ENCODE measurements around the gene XCL2. TPM values are rescaled to one million over a fixed set of nuclear protein-coding genes. Genes with fewer than 3 reads are reported as not detected.
"Not testable (repeated sequence)": the region's sequence is repeated elsewhere in the genome, so short reads cannot be mapped to it uniquely, and the experiment has no call there.

XCL2 gene
- total RNA-seq, 1 donor from 2014 or later = 46.4 TPM

DNA sequence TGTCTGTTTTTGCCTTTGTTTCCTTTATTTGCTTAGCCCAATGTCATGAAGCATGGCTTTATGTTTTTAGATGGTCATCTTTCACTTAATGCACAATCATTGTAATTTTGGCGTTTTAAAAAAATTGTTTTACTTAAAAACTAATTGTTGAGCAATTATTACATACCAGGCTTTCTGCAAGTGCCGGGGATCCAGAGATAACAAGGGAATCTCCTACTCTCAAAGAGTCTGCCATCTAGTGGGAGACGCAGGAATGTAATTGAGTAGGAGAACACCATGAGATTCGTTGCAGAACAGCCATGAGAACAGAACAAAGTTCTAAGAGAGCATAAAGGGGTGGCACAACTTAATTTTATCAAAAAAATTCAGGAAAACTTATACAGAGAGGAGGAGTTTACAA lies 30.4 kb upstream of the XCL2 start:
- H3K9me3 Mint-ChIP-seq; H3K36me3 Mint-ChIP-seq (ENCODE audit: low read depth); H3K4me3 Mint-ChIP-seq; H3K27ac Mint-ChIP-seq: not testable (repeated sequence)
- H3K4me1 Mint-ChIP-seq = peaks cover 21% of the 10 kb centered on the region
- intact Hi-C loops (cut with micrococcal nuclease) = loop anchor here (2.0 to 10.0 kb wide), 4 partner anchors 52 to 339 kb away; no protein-coding TSS in a partner anchor
- peak; percentile 71 for DNase-seq
- peaks cover 14% of the 10 kb centered on the region for H3K27me3 Mint-ChIP-seq

DNA sequence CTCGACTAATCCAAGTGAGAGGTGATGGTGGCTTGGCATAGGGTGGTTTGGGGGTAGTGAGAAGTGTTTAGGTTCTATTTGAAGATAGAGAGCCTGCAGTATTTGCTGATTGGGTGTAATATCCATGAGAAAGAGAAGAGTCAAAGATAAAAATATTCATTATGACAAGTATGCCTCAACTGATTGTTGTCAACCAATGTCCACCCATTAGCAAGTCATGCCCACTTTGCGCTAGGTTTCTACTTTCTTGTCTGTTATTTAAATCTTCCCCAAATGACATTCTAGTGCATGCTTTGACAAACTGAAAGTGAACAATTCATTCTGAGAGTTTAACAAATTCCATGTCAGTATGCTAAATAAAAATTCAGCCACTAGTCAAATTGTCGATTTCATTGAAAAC lies 28.8 kb upstream of the XCL2 start:
- peaks cover 21% of the 10 kb centered on the region for H3K4me1 Mint-ChIP-seq
- H3K36me3 Mint-ChIP-seq (ENCODE audit: low read depth) = no peaks in the 10 kb centered on the region
- no peak overlapping the region for H3K4me3 Mint-ChIP-seq
- no peaks in the 10 kb centered on the region for H3K9me3 Mint-ChIP-seq
- peaks cover 21% of the 10 kb centered on the region for H3K27me3 Mint-ChIP-seq
- intact Hi-C loops (cut with micrococcal nuclease) = loop anchor here (1.0 to 10.0 kb wide), 4 partner anchors 50 to 338 kb away; no protein-coding TSS in a partner anchor
- H3K27ac Mint-ChIP-seq = no peak overlapping the region
- no peak for DNase-seq

DNA sequence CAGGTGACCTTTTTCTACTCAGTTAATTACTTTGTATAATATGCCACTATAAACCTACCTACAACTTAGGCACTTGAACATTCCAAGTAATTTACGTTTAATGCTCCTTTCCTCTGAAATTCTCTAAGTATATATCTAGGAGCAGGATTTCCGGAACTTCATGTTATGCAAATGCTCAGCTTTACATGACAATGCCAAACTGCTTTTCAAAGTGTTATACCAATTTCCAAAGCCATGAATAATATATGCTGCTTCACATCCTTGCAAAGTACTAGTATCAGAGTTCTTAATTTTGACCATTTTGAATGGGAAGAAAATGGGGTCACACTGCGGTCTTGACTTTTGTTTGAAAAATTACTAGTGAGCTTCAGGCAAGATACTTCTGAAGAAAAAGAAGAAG lies 26.9 kb upstream of the XCL2 start:
- H3K9me3 Mint-ChIP-seq = no peaks in the 10 kb centered on the region
- DNase-seq = no peak
- peaks cover 14% of the 10 kb centered on the region for H3K4me1 Mint-ChIP-seq
- intact Hi-C loops (cut with micrococcal nuclease) = loop anchor here (5.0 to 10.0 kb wide), 3 partner anchors 48 to 336 kb away; no protein-coding TSS in a partner anchor
- H3K27ac Mint-ChIP-seq = no peak overlapping the region
- peaks cover 20% of the 10 kb centered on the region for H3K27me3 Mint-ChIP-seq
- no peaks in the 10 kb centered on the region for H3K36me3 Mint-ChIP-seq (ENCODE audit: low read depth)
- H3K4me3 Mint-ChIP-seq = no peak overlapping the region

DNA sequence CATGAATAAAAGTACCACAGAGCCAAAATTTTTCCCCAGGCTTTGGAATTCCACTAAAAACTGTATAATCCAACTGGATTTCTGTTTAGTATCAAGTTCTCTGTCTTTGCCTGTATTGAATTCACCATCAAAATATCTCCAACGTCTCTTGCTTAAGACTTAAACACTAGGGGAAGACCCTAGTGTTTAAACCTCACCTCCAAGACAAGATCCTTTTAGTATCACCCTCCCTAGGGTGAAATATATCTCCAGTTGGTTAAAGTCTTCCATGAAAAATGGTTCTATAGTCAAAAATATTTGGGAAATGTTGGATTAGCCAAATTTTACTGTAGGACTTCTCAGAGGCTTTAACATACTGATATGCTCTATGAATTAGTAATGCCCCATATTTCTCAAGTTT lies 24.5 kb upstream of the XCL2 start:
- H3K27ac Mint-ChIP-seq = no peak overlapping the region
- peaks cover 38% of the 10 kb centered on the region for H3K27me3 Mint-ChIP-seq
- peaks cover 5% of the 10 kb centered on the region for H3K9me3 Mint-ChIP-seq
- H3K36me3 Mint-ChIP-seq (ENCODE audit: low read depth) = peaks cover 3% of the 10 kb centered on the region
- intact Hi-C loops (cut with micrococcal nuclease) = no loop called here
- H3K4me3 Mint-ChIP-seq = no peak overlapping the region
- peaks cover 9% of the 10 kb centered on the region for H3K4me1 Mint-ChIP-seq
- no peak for DNase-seq

DNA sequence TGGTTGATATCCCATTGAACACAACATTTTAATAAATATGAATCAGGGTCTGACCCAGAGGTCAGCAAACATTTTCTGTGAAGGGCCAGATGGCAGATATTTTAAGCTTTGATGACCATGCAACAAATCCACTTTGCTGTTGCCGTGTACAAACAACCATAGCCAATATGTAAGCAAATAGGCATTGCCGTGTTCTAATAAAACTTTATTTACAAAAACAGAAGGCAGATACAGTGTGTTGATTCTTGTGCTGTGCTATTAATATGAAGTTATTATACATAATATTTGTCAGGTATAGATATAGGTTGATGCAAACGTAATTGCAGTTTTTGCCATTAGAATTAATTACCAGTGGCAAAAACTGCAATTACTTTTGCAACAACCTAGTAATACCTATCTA lies 23.8 kb upstream of the XCL2 start:
- H3K36me3 Mint-ChIP-seq (ENCODE audit: low read depth) = peaks cover 3% of the 10 kb centered on the region
- intact Hi-C loops (cut with micrococcal nuclease) = no loop called here
- peaks cover 7% of the 10 kb centered on the region for H3K4me1 Mint-ChIP-seq
- DNase-seq = no peak
- peaks cover 13% of the 10 kb centered on the region for H3K9me3 Mint-ChIP-seq
- no peak overlapping the region for H3K27ac Mint-ChIP-seq
- no peak overlapping the region for H3K4me3 Mint-ChIP-seq
- H3K27me3 Mint-ChIP-seq = peaks cover 46% of the 10 kb centered on the region

DNA sequence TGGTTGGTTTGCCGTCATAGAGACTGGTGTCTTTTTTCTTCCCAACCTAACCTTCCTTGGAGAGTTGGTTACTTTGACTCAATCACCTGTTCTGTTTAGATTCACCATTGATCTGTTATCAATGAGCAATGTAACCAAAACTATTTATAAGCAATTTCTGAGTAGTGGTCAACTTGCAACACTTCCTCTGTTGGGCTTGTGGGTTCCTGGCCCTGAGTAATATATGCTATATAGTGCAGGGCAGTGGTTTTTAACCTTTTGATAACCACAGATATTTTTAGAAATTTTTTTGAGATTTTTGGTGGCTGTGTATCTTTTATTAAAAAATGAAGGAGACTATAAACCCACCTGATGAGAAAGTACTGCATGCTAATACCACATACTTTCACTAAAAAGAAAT lies 23.2 kb upstream of the XCL2 start:
- Mint-ChIP-seq H3K36me3 (ENCODE audit: low read depth) (peaks cover 3% of the 10 kb centered on the region), H3K27ac (no peak overlapping the region), H3K4me1 (peaks cover 1% of the 10 kb centered on the region), H3K9me3 (peaks cover 13% of the 10 kb centered on the region), H3K4me3 (no peak overlapping the region), H3K27me3 (peaks cover 43% of the 10 kb centered on the region)
- DNase-seq = no peak
- intact Hi-C loops (cut with micrococcal nuclease) = no loop called here

DNA sequence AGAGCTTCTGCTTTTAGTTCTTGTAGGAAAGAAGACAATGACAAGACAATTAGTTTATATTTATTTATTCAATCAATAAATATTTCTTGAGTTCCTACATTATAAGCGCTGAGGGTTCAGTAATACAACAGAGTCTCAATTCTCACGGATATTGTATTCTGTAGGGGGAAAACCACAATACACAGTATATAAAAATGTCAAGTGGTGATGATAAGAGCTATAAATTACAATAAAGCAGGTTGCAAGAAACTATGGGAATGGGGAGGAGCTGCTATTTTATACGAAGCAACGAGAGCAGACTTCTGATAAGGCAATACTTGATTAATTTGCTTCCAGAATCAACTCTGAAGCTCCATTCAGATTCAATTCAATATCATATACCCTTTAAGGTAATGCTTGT lies 22.0 kb upstream of the XCL2 start:
- H3K27ac Mint-ChIP-seq = no peak overlapping the region
- no peaks in the 10 kb centered on the region for H3K4me1 Mint-ChIP-seq
- no peak for DNase-seq
- peaks cover 43% of the 10 kb centered on the region for H3K27me3 Mint-ChIP-seq
- H3K4me3 Mint-ChIP-seq = no peak overlapping the region
- peaks cover 18% of the 10 kb centered on the region for H3K9me3 Mint-ChIP-seq
- H3K36me3 Mint-ChIP-seq (ENCODE audit: low read depth) = peaks cover 3% of the 10 kb centered on the region
- intact Hi-C loops (cut with micrococcal nuclease) = no loop called here

DNA sequence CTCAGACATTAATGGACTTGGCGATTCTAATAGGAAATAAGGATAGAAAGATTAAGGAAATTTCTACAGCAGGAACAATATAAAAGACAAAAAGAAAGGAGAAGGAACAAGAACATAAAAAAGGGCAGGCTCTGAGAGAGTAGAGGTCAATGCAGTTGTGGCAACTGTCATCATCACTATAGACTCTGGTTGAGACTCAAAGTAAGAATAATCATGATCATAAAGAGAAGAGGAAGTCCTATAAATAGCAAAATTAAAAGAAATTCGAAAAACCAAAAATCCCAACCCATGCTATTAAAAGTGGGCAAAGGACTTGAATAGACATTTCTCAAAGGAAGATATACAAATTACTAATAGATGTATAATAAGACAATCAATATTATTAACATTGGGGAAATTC lies 18.2 kb upstream of the XCL2 start:
- Mint-ChIP-seq H3K36me3 (ENCODE audit: low read depth) (peaks cover 6% of the 10 kb centered on the region), H3K9me3 (peaks cover 22% of the 10 kb centered on the region), H3K4me3 (no peak overlapping the region), H3K27me3 (peaks cover 37% of the 10 kb centered on the region), H3K27ac (no peak overlapping the region), H3K4me1 (peaks cover 8% of the 10 kb centered on the region)
- DNase-seq = no peak
- intact Hi-C loops (cut with micrococcal nuclease) = no loop called here

DNA sequence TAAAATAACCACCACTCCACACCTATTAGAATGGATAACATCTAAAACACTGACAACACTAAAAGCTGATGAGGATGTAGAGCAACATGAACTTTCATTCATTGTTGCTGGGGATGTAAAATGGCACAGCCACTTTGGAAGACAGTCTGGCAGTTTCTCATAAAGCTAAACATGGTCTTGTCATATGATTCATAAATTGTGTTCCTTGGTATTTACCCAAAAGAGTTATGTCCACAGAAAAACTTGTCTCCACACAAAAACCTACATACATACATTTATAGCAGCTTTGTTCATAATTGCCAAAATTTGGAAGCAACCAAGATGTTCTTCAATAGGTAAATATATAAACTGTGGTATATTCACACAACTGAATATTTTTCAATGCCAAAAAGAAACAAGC lies 16.6 kb upstream of the XCL2 start:
- Mint-ChIP-seq H3K9me3 (peaks cover 22% of the 10 kb centered on the region), H3K27me3 (peaks cover 33% of the 10 kb centered on the region), H3K36me3 (ENCODE audit: low read depth) (peaks cover 6% of the 10 kb centered on the region), H3K4me1 (peaks cover 20% of the 10 kb centered on the region), H3K27ac (no peak overlapping the region), H3K4me3 (no peak overlapping the region)
- DNase-seq = no peak
- intact Hi-C loops (cut with micrococcal nuclease) = no loop called here

DNA sequence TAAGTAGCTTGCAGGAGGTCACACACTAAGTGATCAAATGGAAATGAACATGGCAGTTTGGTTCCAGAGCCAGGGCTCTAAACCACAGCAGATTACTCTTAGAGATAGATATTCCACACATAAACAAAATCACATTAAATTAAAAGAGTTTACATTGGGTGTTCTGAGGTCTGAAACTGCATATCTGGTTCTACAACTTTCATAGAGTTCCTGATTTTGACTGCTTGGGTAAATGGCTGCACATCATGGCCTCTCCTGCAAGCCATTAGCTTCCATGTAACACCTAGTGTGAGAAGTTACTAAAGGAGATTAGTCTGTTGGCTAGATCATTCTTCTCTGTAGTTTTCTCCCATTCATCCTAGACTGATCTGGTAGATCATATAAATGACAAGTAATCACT lies 12.8 kb upstream of the XCL2 start:
- peaks cover 10% of the 10 kb centered on the region for H3K9me3 Mint-ChIP-seq
- H3K36me3 Mint-ChIP-seq (ENCODE audit: low read depth) = peaks cover 3% of the 10 kb centered on the region
- no peak for DNase-seq
- H3K4me3 Mint-ChIP-seq = no peak overlapping the region
- H3K27ac Mint-ChIP-seq = no peak overlapping the region
- intact Hi-C loops (cut with micrococcal nuclease) = loop anchor here (5.0 kb wide), 1 partner anchor 34 kb away; no protein-coding TSS in a partner anchor
- H3K4me1 Mint-ChIP-seq = peaks cover 32% of the 10 kb centered on the region
- peaks cover 12% of the 10 kb centered on the region for H3K27me3 Mint-ChIP-seq

DNA sequence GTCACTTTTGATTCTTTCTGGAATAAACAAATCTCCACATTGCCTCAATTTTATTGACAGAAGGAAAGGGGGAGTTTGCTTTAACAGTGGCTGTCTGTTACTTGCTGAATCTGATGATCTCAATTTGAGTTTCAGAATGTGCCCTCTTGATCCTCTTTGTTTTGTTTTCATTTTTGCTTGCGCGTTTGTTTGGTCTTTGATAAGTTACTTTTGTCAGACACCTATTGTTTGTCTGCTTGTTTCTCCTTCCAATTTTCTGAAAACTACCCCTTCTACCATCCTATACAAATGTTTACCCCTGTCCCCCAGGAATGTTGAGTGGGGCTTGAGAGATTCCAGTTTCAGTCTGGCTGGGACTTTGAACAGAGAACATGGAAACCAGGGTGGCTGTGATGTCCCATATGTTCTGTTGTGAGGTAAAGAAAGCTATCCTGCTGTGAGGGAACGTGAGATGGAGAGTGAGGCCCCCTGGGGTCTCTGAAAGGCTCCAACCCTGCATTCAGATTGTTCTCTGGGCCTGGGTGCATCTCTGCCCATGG lies 11.8 kb upstream of the XCL2 start:
- intact Hi-C loops (cut with micrococcal nuclease) = loop anchor here (5.0 kb wide), 1 partner anchor 33 kb away; no protein-coding TSS in a partner anchor
- H3K36me3 Mint-ChIP-seq (ENCODE audit: low read depth) = peaks cover 3% of the 10 kb centered on the region
- no peak for DNase-seq
- peaks cover 32% of the 10 kb centered on the region for H3K4me1 Mint-ChIP-seq
- peaks cover 5% of the 10 kb centered on the region for H3K27me3 Mint-ChIP-seq
- no peak overlapping the region for H3K4me3 Mint-ChIP-seq
- H3K9me3 Mint-ChIP-seq = peaks cover 2% of the 10 kb centered on the region
- no peak overlapping the region for H3K27ac Mint-ChIP-seq

DNA sequence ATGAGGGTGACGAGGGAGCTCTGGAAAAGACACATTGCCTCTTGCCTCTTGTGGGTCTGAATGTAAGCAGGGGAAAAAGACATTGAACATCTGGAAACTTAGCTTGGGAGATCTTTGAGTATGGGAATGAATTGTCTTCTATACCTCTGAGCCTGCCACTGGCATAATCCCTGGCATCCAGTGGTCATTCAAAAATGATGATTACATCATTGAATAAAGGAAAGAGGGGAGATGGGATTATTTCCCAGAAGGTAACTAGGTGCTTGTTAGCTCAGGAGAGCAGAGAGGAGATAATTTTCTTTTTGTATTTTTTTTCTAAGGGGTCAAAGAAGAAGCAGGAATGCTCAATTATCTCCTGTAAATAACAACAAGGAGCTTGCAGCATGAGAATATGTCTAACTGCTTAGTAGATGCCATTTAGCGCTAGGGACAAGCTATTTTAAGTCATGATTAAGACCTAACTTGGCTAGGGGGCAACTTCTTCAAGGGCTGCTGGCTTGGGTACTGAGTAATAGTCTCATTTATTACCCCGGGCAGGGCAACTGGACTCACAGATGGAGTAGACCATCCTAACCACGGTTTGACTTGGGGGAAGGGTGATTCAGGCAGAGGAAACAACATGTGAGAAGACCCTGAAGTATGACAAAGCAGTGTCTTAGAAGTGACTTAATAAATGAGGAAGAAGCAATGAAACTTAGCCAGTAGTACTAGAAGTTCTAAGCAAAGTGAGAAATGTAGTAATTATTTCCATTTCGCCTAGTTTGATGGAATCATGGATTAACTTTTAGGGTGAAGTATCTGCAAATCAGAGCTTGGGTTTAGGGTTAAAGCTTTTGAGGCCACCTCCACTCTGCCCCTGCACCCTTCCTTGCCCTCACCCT lies 11.0 kb upstream of the XCL2 start:
- H3K27me3 Mint-ChIP-seq = peaks cover 3% of the 10 kb centered on the region
- peaks cover under 1% of the 10 kb centered on the region for H3K36me3 Mint-ChIP-seq (ENCODE audit: low read depth)
- H3K4me3 Mint-ChIP-seq = no peak overlapping the region
- H3K27ac Mint-ChIP-seq = peak overlapping the region; percentile 27
- no peaks in the 10 kb centered on the region for H3K9me3 Mint-ChIP-seq
- intact Hi-C loops (cut with micrococcal nuclease) = loop anchor here (5.0 kb wide), 1 partner anchor 33 kb away; no protein-coding TSS in a partner anchor
- no peak for DNase-seq
- peaks cover 32% of the 10 kb centered on the region for H3K4me1 Mint-ChIP-seq

DNA sequence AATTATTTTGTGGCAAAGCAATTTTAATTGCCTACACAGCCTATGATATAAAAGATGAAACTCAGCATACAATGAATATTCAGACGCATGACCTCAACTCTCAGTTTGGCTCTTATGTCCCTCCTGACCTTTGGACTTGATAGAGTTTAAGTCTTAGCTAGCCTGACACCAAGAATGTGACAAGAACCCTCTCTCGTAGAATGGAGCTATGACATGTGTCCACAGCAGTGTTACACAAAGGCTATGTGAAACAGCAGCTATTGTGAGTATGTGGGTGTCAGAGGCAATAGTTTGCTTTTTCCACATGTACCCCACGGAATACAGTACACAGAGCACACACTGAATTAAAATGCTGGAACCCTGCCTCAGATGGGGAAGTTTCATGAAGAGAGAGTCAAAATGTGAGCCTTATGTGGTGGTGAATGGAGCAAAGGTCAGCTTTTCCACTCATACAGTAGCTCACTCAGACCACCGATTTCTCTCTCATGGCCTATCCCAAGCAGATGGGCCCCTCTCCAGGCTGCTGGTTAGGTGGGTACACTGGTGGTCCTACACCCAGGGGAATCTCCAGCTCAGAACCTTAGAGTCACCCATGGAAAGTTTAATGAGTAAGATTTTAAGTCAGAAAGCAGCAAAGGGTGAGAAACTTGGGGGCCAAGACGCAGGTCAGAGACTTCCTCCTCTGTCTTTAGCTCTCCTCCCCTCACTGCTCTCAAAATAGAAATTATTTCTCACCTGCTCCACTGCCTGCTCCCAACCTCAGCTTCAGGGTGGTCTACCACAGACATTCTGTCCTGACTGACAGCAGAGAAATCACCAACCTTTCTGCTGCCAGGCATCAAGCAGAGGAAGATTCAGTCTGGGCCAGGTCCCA lies 10.1 kb upstream of the XCL2 start:
- Mint-ChIP-seq H3K9me3 (no peaks in the 10 kb centered on the region), H3K36me3 (ENCODE audit: low read depth) (peaks cover 4% of the 10 kb centered on the region), H3K4me1 (peaks cover 32% of the 10 kb centered on the region), H3K4me3 (no peak overlapping the region), H3K27ac (no peak overlapping the region), H3K27me3 (peaks cover 3% of the 10 kb centered on the region)
- DNase-seq = peak; percentile 48
- intact Hi-C loops (cut with micrococcal nuclease) = no loop called here
